OCI-LY1 (cell line): ENCODE results near the gene TXNRD2.

Experiments
- H2AFZ ChIP-seq: fragments of 200-600 bp; sonication (generic), shearing (Covaris generic); 2 replicates; pipeline ENCODE4 v1.6.0; 2014; ENCODE audit warnings: antibody characterized with exemption, mild to moderate bottlenecking, low read length
- H3F3A ChIP-seq: fragments of 200-600 bp; sonication (generic), shearing (Covaris generic); 2 replicates; pipeline ENCODE4 v1.6.0; 2014; ENCODE audit warnings: mild to moderate bottlenecking, antibody characterized with exemption, low read length, moderate library complexity; ENCODE audit not compliant: insufficient read depth
- H3K27ac ChIP-seq: fragments of 200-600 bp; sonication (generic); 2 replicates; pipeline ENCODE4 v1.5.1; 2014; ENCODE audit warnings: low read length, mixed run types, mild to moderate bottlenecking, low read depth; ENCODE audit not compliant: poor library complexity, severe bottlenecking
- H3K27me3 ChIP-seq: fragments of 200-600 bp; sonication (generic); 2 replicates; pipeline ENCODE4 v1.6.0; 2014; ENCODE audit warnings: antibody characterized with exemption, mild to moderate bottlenecking, low read length, moderate library complexity; ENCODE audit not compliant: insufficient read depth
- H3K36me3 ChIP-seq: fragments of 200-600 bp; sonication (generic); 2 replicates; pipeline ENCODE4 v1.6.1; 2014; ENCODE audit warnings: mild to moderate bottlenecking, antibody characterized with exemption, low read length, moderate library complexity, mixed read lengths; ENCODE audit not compliant: insufficient read depth
- H3K4me1 ChIP-seq: fragments of 200-600 bp; sonication (generic); 2 replicates; pipeline ENCODE4 v1.5.1; 2014; ENCODE audit warnings: mild to moderate bottlenecking, low read length, moderate library complexity; ENCODE audit not compliant: insufficient read depth, severe bottlenecking
- H3K4me2 ChIP-seq: fragments of 200-600 bp; sonication (generic), shearing (Covaris generic); 2 replicates; pipeline ENCODE4 v1.6.1; 2014; ENCODE audit warnings: low read length
- H3K4me3 ChIP-seq: fragments of 200-600 bp; sonication (generic); 2 replicates; pipeline ENCODE4 v1.5.1; 2014; ENCODE audit warnings: low read length, low read depth, mild to moderate bottlenecking, mixed read lengths; ENCODE audit not compliant: poor library complexity, severe bottlenecking
- H3K79me2 ChIP-seq: fragments of 200-600 bp; shearing (Covaris generic); 2 replicates; pipeline ENCODE4 v1.6.1; 2016; ENCODE audit warnings: mixed run types, low read length, mixed read lengths; ENCODE audit not compliant: insufficient read depth
- H3K9ac ChIP-seq: fragments of 200-600 bp; sonication (generic), shearing (Covaris generic); 2 replicates; pipeline ENCODE4 v1.6.1; 2014; ENCODE audit warnings: mild to moderate bottlenecking, low read length, mixed read lengths
- H3K9me2 ChIP-seq: fragments of 200-600 bp; sonication (generic), shearing (Covaris generic); 2 replicates; pipeline ENCODE4 v1.6.1; 2014; ENCODE audit warnings: low read depth, mild to moderate bottlenecking, low read length, mixed read lengths
- H3K9me3 ChIP-seq: fragments of 200-600 bp; shearing (Covaris generic); 2 replicates; pipeline ENCODE4 v1.6.1; 2014; ENCODE audit warnings: low read length, mixed read lengths
- H4K20me1 ChIP-seq: fragments of 200-600 bp; sonication (generic), shearing (Covaris generic); 2 replicates; pipeline ENCODE4 v1.6.0; 2016; ENCODE audit warnings: mild to moderate bottlenecking, low read length; ENCODE audit not compliant: insufficient read depth
- CTCF ChIP-seq: fragments of 200-600 bp; sonication (generic), shearing (Covaris generic); IDR thresholded peaks from 2 replicates; pipeline ENCODE4 v1.5.1; 2017; ENCODE audit warnings: mild to moderate bottlenecking, antibody characterized with exemption, low read length, moderate library complexity, mixed read lengths
- EZH2 ChIP-seq: fragments of 200-600 bp; sonication (generic), shearing (Covaris generic); IDR thresholded peaks from 2 replicates; pipeline ENCODE4 v1.8.0; 2017; ENCODE audit warnings: borderline replicate concordance, mixed run types, mild to moderate bottlenecking, antibody characterized with exemption, low read length, moderate library complexity, mixed read lengths

TXNRD2 gene

GRCh38 chr22:19886605-19887255 lies 54.9 kb downstream of the TXNRD2 start:
- Histone ChIP-seq H3K4me2 (peak overlapping the region; percentile 60), H2AFZ (peak overlapping the region; percentile 72), H3K36me3 (no peaks in the 10 kb centered on the region), H3K9ac (peak overlapping the region; percentile 59), H3F3A (no peaks in the 10 kb centered on the region), H3K4me3 (peak overlapping the region; percentile 11), H3K79me2 (no peaks in the 10 kb centered on the region), H3K9me3 (no peaks in the 10 kb centered on the region), H3K27me3 (no peaks in the 10 kb centered on the region), H3K4me1 (peaks cover 42% of the 10 kb centered on the region), H3K9me2 (no peaks in the 10 kb centered on the region), H3K27ac (peak overlapping the region; percentile 93), H4K20me1 (no peaks in the 10 kb centered on the region)
- TF ChIP-seq CTCF, result no peak
- no peak for TF ChIP-seq EZH2

- H3K79me2 ChIP-seq, result no peaks in the 10 kb centered on the region
Observed at GRCh38 chr22:19885841-19886592, 55.6 kb downstream of the TXNRD2 start.

More at GRCh38 chr22:19885841-19886592, 55.6 kb downstream of the TXNRD2 start:
- peak overlapping the region; percentile 93 for H3K27ac ChIP-seq
- peaks cover 35% of the 10 kb centered on the region for H3K4me1 ChIP-seq
- H4K20me1 ChIP-seq, result no peaks in the 10 kb centered on the region
- no peaks in the 10 kb centered on the region for H3K9me3 ChIP-seq
- peak overlapping the region; percentile 60 for H3K4me2 ChIP-seq
- H3F3A ChIP-seq, result no peaks in the 10 kb centered on the region
- H2AFZ ChIP-seq, result no peak overlapping the region
- no peaks in the 10 kb centered on the region for H3K9me2 ChIP-seq
- peak overlapping the region; percentile 59; the same call in 1 of the 2 replicates for H3K9ac ChIP-seq
- H3K36me3 ChIP-seq, result no peaks in the 10 kb centered on the region
- TF ChIP-seq EZH2 (no peak), CTCF (no peak)
- H3K4me3 ChIP-seq, result no peak overlapping the region
- H3K27me3 ChIP-seq, result no peaks in the 10 kb centered on the region
